Aorta (tissue), 5 donors: ENCODE results near the gene PKD1. TPM values are rescaled to one million over a fixed set of nuclear protein-coding genes. Genes with fewer than 3 reads are reported as not detected.
"Not testable (repeated sequence)": the region's sequence is repeated elsewhere in the genome, so short reads cannot be mapped to it uniquely, and the experiment has no call there.

Source experiments
- ATAC-seq: fragments of 200-7000 bp; cut with Tn5 transposase; one replicate; pipeline ENCODE4 v1.9.1; 2022; ENCODE audit warnings: moderate library complexity; ENCODE audit not compliant: low FRiP score
- DNase-seq, 2 donors: peaks; one replicate each; pipeline ENCODE4 v3.0.0-alpha.2; 2020
- H3K27ac ChIP-seq, 2 donors: one replicate each; pipeline ENCODE4 v1.5.1; 2013; ENCODE audit warnings: low read length in 2 of 2, mild to moderate bottlenecking in 2 of 2, moderate library complexity in 2 of 2, control low read depth in 1 of 2, inconsistent platforms in 1 of 2, low read depth in 1 of 2
- H3K27me3 ChIP-seq, 2 donors: one replicate each; pipeline ENCODE4 v1.6.1; 2013; ENCODE audit warnings: control low read depth in 1 of 2, low read length in 1 of 2, mild to moderate bottlenecking in 1 of 2, moderate library complexity in 1 of 2; ENCODE audit not compliant: insufficient read depth in 2 of 2, control insufficient read depth in 1 of 2
- H3K36me3 ChIP-seq, 2 donors: one replicate each; pipeline ENCODE4 v1.6.1; 2013; ENCODE audit warnings: control low read depth in 1 of 2, low read length in 1 of 2, mild to moderate bottlenecking in 1 of 2; ENCODE audit not compliant: insufficient read depth in 2 of 2, control insufficient read depth in 1 of 2
- H3K4me1 ChIP-seq, 2 donors: one replicate each; pipeline ENCODE4 v1.6.1; 2013; ENCODE audit warnings: low read length in 2 of 2, control low read depth in 1 of 2, mild to moderate bottlenecking in 1 of 2, moderate library complexity in 1 of 2; ENCODE audit not compliant: insufficient read depth in 2 of 2, control insufficient read depth in 1 of 2
- H3K4me3 ChIP-seq, 2 donors: one replicate each; pipeline ENCODE4 v1.5.1; 2013; ENCODE audit warnings: low read length in 2 of 2, control low read depth in 1 of 2, mild to moderate bottlenecking in 1 of 2
- H3K9me3 ChIP-seq: one replicate; pipeline ENCODE4 v1.6.1; 2013; ENCODE audit warnings: mild to moderate bottlenecking, low read length; ENCODE audit not compliant: control insufficient read depth
- WGBS, 2 donors: extraction: QIAGEN DNeasy Blood & Tissue Kit; methylation state at CpG; one replicate each; pipeline ENCODE4 v1.1.7; 2013; 5-methylcytosine and 5-hydroxymethylcytosine counted together
- intact Hi-C, 2 donors: fragments of 100-400 bp; cut with DNase I; formaldehyde crosslinking; loops; one replicate each; pipeline versions ENCODE4 v1.14.2 to v1.15.0; 2022
- polyA plus RNA-seq, 2 donors: library from polyadenylated mRNA; stranded (reverse); fragments of 200-250 nt; gene quantifications; one replicate each; pipeline ENCODE4 v1.2.3, GENCODE V29; 2013
- total RNA-seq, 2 donors: library from RNA; stranded (reverse); fragmentation: NEBNext Ultra II Directional; extraction: Animal tissue kit (Norgen Biotek cat#: 25700); gene quantifications; one replicate each; pipeline ENCODE4 v1.2.1, GENCODE V29; 2021
- donor health status: healthy with polysubstance abuse.
- donor health status: Bipolar disorder and iron deficiency.
- donor health status: DM: no; HTN: no; CAD: no.
- donor health status: DM: no; HTN: no; CAD: no.
- donor health status: DM: yes; HTN: yes; CAD: no.

PKD1 gene
- total and polyA plus RNA-seq, 4 donors = 42.8 to 337 (median 297) TPM

GRCh38 chr16:2115591-2115973 lies 20.1 kb downstream of the PKD1 start:
- no peak overlapping the region for H3K27ac ChIP-seq
- no peak overlapping the region for H3K4me3 ChIP-seq
- ATAC-seq = no peak
- no peaks in the 10 kb centered on the region for H3K4me1 ChIP-seq
- H3K9me3 ChIP-seq = no peaks in the 10 kb centered on the region
- 75 to 81% methylated on average over 13 of the region's 13 CpGs for WGBS, 2 donors
- intact Hi-C loops = no loop called here
- H3K27me3 ChIP-seq = no peaks in the 10 kb centered on the region
- DNase-seq = no peak
- peaks cover 0 to 3% of the 10 kb centered on the region in 2 donors for H3K36me3 ChIP-seq

DNA sequence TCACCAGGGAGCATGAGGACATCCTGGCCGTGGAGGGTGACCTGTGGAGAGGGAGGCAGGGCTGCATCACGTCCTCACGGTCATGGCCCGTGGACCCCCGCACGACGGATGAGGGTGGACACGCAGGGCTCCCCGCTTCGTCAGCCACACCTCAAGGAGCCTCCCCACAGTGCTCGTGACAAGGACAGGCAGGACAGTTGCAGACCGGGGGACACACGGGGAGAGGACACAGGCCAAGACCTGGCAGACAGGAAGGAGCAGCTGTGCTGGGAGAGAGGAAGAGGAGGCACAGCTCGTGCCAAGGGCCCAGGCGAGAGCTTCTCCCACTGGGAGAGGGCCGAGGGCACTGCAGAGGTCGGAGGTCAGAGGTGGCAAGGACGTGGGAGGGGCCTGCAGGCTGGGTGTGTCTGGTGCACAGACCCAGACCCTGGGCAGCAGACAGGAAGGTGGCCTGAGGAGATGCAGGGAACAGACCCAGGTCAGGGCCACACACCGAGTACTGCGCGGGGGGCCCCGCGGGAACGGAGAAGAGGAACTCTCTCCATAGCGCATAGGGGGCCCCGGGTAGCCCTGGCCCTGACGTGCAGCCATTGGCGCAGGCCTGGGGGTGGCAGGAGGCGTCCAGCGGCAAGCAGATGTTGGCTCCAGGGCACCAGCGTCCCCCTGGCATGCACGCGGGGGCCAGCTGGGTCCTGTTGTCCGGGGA lies 20.7 kb downstream of the PKD1 start:
- H3K27me3 ChIP-seq, DNase-seq, H3K4me3 ChIP-seq, ATAC-seq, H3K27ac ChIP-seq, H3K9me3 ChIP-seq, H3K4me1 ChIP-seq, H3K36me3 ChIP-seq, intact Hi-C loops: not testable (repeated sequence)
- WGBS, 2 donors = 76 to 78% methylated on average over 26 to 34 of the region's 34 CpGs

- H3K4me1 ChIP-seq, H3K27ac ChIP-seq, H3K9me3 ChIP-seq, H3K36me3 ChIP-seq, DNase-seq, H3K4me3 ChIP-seq, H3K27me3 ChIP-seq, intact Hi-C loops, ATAC-seq: not testable (repeated sequence)
- 87 to 90% methylated on average over 24 to 26 of the region's 26 CpGs for WGBS, 2 donors
Measured at GRCh38 chr16:2114225-2114624, 21.5 kb downstream of the PKD1 start.

DNA sequence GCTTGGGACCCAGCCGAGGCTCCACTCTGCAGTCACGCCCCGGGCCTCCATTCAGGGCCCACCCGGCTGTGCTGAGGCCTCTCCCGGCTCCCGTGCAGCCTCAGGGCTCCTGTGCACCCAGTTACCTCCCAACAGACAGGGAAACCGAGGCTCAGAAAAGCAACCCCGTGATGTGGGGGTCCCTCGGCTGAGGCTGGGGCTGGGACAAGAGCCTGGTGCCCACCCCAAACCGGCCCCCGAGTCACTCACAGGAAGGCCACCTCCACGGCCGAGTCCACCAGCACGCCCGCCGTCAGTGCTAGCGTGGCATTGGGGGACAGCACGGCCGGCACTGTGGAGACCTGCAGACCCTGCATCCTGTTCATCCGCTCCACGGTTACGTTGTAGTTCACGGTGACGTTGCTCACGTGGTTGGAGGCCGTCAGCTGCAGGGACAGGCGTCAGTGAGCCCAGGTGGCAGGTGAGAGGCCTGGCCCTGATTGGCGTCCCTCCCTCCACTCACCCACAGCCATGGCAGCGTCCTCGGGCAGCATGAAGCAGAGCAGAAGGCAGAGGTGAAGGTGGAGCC lies 23.1 kb downstream of the PKD1 start:
- H3K36me3 ChIP-seq, H3K27me3 ChIP-seq, DNase-seq, H3K4me3 ChIP-seq, H3K9me3 ChIP-seq, intact Hi-C loops, H3K4me1 ChIP-seq, H3K27ac ChIP-seq, ATAC-seq: not testable (repeated sequence)
- 79% methylated on average over 20 to 30 of the region's 30 CpGs for whole genome bisulfite sequencing, 2 donors

GRCh38 chr16:2111412-2112335 lies 24.0 kb downstream of the PKD1 start:
- not testable (repeated sequence) for DNase-seq, H3K4me1 ChIP-seq
- WGBS, 2 donors = 92 to 94% methylated on average over 50 to 65 of the region's 65 CpGs

DNA sequence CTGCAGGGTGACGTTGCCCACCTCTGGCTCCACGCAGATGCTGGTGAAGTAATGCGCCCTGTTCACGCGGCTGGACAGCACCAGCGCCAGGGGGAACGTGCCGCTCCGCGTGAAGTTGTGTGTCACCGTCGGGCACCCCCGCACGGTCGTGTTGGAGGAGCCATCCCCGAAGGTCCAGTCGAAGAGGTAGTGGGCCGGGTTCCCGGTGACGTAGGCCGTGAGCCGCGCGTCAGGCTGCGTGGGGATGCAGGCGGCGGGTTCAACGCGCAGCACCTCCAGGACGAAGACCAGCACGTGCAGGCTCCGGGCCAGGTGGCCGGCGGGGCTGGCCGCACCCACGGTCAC lies 24.7 kb downstream of the PKD1 start:
- peak; percentile 54 for ATAC-seq
- H3K36me3 ChIP-seq, H3K27me3 ChIP-seq, H3K4me1 ChIP-seq, DNase-seq, H3K9me3 ChIP-seq, intact Hi-C loops, H3K27ac ChIP-seq, H3K4me3 ChIP-seq: not testable (repeated sequence)
- WGBS, 2 donors = 94% methylated on average over 32 to 36 of the region's 36 CpGs

More at GRCh38 chr16:2111412-2112335, 24.0 kb downstream of the PKD1 start:
- H3K36me3 ChIP-seq, H3K27me3 ChIP-seq, intact Hi-C loops, H3K9me3 ChIP-seq, H3K4me3 ChIP-seq, H3K27ac ChIP-seq: not testable (repeated sequence)
- ATAC-seq = peak; percentile 62

DNA sequence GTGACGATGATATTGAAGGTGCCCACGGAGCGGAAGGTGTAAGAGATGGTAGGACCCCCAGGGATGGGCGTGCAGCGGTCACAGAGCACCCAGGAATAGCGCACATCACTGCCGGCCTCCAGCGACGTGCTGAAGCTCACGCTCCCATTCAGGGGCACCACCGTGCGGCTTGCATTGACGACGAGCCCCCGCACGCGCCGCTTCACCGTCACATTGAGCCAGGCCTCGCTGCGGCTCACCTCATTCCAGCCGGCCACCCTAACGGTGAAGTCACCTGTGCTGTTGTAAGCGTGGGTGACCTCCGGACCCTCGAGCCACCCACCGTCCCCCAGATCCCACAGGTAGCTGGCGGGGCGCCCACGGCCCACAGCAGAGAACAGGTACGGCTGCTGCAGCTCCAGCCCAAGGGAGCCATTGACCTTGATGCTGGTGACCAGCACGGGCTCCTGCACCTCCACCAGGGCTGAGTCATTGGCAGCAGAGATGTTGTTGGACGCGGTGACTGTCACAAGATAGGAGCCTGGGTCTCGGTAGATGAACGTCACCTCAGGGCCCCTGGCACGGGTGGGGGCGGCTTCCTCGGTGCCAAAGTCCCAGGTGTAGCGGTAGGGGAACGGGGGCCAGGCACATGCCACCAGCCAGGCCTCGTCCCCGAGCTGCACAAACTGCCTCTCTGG lies 25.2 kb downstream of the PKD1 start:
- DNase-seq, H3K36me3 ChIP-seq, H3K4me1 ChIP-seq, H3K4me3 ChIP-seq, H3K9me3 ChIP-seq, H3K27me3 ChIP-seq, intact Hi-C loops, H3K27ac ChIP-seq: not testable (repeated sequence)
- 90% methylated on average over 41 to 43 of the region's 43 CpGs for WGBS, 2 donors
- peak; percentile 28 for ATAC-seq

GRCh38 chr16:2109872-2110271 lies 25.8 kb downstream of the PKD1 start:
- H3K9me3 ChIP-seq, DNase-seq, intact Hi-C loops, H3K27me3 ChIP-seq, H3K4me3 ChIP-seq, H3K36me3 ChIP-seq, H3K27ac ChIP-seq, H3K4me1 ChIP-seq: not testable (repeated sequence)
- WGBS, 2 donors = 86% methylated on average over 17 to 22 of the region's 23 CpGs
- peak; percentile 37 for ATAC-seq
